HG03460 (cell line): Measurements from ENCODE around the gene PPP1R12C.
"Not testable (repeated sequence)": the region's sequence is repeated elsewhere in the genome, so short reads cannot be mapped to it uniquely, and the experiment has no call there.

Source experiments
- ATAC-seq: cut with Tn5 transposase; IDR thresholded peaks from one replicate; pipeline ENCODE4 v1.9.1; 2021; ENCODE audit not compliant: unreplicated experiment

The PPP1R12C gene

DNA sequence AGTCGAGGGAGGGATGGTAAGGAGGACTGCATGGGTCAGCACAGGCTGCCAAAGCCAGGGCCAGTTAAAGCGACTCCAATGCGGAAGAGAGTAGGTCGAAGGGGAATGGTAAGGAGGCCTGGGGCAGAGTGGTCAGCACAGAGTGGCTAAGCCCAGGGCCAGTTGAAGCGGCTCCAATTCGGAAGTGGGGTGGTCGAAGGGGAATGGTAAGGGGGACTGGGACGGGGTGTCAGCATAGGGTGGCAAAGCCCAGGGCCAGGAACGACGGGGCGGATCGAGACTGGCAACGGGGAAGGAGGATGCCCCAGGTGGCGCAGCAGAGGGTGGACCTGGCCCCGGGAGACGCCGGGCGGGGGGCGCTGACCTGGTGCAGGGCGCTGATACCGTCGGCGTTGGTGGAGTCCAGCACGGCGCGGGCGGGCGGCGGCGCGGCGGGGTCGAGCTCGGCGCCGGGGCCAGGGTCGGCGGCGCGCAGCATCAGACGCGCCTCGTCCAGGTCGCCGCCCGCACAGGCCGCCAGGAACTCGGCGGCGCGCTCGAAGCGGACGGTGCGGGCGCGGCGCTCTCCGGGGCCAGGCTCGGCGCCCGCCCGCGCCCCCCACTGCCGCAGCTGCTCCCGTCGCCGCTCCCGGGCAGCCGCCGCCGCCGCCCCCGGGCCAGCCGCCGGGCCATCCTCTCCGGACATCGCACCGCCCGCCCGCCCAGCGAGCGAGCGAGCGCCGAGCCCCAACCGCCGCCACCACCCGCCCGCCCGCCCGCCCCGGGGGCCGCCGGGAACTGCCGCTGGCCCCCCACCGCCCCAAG lies at the start of gene PPP1R12C:
Gene PPP1R12C, minus strand, starts transcription at position 779 of the 804 bp plus-strand sequence. Its CDS starts 94 bp downstream, at position 685.
- peak; percentile 5 for ATAC-seq

DNA sequence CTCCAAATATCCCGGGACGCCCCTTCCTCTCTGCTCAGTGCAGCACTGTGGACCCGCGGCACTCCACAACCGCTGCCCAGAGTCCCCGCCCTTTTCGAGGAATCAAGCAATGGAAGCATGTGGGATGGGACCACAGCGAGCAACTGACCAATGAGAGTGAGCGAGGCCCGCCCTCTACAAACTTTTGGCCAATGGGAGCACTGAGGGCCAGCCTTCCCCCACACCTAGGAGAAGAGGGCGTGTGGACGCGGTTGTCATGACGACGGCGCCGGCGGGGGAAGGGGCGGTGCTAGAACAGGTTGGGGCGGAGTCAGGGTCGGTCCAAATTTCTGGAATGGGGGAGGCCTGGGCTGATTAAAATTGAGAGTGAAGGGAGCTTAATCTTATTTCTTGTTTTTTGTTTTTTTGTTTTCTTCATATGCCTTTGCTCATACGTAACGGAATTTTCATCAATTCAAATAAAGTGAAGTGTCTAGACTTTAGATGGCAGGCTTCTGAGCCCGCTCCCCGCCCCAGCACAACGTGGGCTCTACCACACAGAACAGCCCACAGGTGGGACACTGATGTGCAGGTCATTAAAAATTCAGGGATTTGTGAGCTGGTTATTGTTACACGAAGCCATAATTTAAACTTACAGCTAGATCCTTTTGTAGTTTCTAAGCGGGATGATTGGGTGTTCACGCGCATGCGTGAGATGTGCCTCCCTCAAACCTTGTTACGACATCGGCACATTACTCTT lies 49.3 kb upstream of the PPP1R12C start, which contains the start of gene DNAAF3:
Gene DNAAF3, minus strand, starts transcription at position 84 of the 739 bp plus-strand sequence. CDS start 200 bp downstream, outside the sequence.
- ATAC-seq: peak; percentile 94

GRCh38 chr19:55165952-55166529 lies 48.6 kb upstream of the PPP1R12C start:
- ATAC-seq: peak; percentile 12

DNA sequence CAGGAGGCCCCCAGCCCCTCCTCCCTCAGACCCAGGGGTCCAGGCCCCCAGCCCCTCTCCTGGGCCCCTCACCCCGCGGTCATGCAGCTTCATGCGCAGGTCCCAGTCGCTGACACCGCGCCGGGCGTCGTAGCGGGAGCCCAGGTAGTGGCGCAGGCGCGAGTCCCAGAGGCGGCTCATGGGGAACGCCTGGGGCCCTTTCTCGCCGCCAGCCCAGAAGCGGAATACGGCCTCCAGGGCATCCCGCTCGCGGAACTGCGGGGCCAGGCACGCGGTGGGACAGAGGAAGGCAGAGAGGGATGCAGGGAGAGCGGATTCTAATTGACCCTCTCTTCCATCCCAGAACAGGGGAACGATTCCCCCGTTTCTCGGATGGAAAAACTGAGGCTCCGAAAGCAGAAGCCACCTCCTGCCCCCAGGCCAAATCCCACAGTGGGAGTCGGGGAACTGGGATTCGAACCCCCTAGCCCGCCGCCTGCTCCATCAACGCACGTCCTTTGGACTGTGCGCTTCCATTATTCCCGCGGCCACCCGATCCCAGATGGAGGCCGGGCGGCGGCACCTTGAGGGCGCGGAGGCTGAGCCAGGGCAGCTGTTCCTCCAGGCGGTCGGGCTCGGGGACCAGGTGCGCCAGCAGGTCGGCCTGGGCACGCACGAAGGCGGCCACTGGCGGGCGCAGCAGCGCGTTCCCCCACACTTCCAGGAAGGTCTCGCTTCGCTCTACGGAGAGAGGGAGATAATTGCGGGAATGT lies 44.3 kb upstream of the PPP1R12C start:
- no peak for ATAC-seq

- ATAC-seq: no peak
Observed at GRCh38 chr19:55160986-55161365, 43.5 kb upstream of the PPP1R12C start.

DNA sequence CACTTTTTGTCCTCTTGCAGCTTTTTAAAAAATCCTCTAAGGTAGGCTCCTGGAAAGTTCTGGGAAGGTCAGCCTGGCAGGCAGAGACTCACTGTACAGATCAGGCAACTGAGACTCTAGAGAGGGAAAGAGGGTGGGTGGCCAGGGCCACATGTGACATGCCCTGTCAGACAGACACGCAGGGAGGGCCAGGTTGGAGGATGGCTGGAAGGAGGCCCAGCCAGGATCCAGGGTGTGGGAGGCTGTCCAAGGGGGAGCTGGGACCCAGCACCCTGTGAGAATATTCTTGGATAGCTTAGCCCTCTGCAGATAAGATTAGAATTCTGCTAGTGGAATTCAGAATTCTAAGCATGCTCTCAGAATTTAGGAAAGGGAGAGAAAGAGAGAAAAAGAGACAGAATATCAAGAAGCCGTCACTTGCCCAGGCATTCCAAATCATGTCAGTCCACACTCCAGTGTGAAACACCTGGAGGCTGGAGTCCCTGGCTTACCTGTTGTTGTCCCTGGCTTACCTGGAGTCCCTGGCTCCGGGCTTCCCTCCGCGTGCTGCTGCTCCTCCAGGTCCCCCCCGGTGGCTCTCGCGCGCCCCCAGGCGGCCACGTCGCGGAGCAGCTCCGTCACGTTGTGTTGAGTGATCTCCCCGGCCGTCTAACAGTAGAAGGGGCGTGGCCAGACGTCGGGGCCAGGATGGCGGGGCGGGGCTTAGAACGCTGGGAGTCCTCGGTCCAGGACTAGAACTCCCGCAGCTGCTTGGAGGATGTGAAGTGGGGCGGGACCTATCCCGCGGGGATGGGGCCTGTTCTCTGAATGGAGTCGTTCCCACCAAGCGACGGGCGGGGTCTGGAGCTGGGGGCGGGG lies 42.9 kb upstream of the PPP1R12C start:
- ATAC-seq: no peak

DNA sequence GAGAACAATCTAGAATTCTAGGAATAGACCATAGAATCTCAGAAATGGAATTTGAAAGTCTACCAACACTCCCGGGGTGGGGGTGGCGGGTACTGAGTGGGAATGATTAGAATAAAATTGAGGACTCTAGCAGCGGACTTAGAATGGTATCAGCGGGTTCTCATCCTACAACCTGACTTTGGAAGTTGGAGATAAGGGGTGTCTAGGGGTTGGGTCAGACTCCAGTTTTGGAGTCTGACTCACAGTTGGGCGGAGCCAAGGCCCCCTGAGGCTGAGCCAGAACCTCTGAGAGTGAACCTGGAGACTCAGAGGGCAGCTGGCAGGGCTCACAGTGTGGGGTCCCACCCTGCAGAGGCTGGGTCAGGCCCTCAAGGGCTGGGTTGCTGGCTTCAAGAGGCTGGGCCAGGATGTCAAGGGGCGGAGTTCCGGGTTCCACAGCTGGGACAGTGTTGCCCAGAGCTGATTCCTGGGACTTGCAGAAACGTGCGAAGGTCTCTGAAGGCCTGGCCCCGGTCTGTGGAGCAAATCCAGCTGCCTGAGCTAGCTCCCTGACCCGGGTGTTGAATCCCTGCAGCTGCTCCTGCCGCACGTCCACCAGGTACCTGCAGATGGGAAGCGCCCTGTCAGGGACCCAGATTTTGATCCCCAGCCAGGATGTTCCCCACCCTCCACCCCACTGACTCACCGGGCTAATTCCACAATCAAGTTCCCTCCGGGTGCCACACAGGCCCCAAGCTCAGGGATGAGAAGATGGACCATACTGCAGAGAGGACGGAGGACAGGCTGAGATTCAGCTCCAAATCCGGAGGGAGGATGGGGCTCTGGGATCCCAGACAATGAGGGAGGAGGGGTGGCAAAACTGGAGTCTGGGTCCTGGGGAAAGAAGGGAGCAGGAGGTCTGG lies 41.7 kb upstream of the PPP1R12C start:
- no peak for ATAC-seq

- no peak for ATAC-seq
Observed at GRCh38 chr19:55158423-55158822, 41.0 kb upstream of the PPP1R12C start.

DNA sequence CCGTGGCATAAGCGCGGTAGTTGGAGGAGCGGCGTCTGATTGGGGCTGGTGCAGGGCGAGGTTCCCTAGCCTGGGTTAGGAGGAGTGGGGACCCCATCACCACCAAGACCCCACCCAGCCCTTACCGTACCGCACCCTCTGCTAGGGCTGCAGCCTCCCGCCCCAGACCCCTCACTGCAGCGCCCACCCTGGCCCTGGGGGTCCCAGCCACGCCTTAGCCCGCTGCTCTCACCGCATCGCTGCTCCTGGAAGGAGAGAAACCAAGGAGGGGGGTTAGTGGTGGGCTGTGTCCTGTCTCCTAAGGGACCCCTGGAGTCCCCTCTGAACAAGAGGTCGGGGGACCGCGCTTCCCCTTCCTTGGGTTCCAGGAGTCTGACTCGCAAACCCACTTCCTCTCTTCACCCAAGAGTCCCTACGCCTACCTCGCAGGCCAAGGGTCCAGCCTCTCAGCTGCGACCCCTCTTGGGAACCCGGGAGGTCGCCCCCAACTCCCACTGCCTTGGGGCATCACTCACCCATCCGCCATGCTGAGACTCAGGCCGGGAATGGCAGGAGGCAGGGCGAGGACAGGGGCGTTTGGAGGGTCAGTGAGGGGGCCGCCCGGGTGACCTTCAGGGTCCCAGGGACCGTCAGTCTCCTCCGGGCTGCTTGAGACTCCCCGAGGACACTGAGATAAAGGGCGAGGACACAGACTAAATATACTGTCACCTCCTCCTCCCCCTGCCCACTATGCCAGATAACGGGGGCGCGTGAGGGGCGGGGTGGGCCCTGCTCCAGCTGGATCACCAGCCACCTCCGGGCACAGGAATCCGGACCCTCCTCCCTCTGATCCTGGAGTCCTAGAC lies 39.8 kb upstream of the PPP1R12C start, which contains the start of gene TNNI3:
Gene TNNI3, minus strand, starts transcription at position 669 of the 845 bp plus-strand sequence. Its CDS starts 143 bp downstream, at position 526.
- no peak for ATAC-seq

- ATAC-seq: no peak
Observed at GRCh38 chr19:55156202-55157063, 39.0 kb upstream of the PPP1R12C start.

DNA sequence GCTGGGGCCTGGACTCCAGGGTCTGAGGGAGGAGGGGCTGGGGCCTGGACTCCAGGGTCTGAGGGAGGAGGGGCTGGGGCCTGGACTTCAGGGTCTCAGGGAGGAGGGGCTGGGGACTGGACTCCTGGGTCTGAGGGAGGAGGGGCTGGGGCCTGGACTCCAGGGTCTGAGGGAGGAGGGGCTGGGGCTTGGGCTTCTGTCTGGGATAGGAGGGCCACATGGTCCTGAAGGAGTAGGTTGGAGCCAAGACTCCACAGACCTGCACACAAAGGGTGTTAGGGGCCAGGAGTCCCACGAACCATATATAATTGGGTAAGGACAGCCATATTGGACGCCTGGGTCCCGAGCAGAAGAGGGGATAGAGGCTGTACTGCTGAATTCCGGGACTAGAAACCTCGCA lies 38.3 kb upstream of the PPP1R12C start:
- ATAC-seq: not testable (repeated sequence)

DNA sequence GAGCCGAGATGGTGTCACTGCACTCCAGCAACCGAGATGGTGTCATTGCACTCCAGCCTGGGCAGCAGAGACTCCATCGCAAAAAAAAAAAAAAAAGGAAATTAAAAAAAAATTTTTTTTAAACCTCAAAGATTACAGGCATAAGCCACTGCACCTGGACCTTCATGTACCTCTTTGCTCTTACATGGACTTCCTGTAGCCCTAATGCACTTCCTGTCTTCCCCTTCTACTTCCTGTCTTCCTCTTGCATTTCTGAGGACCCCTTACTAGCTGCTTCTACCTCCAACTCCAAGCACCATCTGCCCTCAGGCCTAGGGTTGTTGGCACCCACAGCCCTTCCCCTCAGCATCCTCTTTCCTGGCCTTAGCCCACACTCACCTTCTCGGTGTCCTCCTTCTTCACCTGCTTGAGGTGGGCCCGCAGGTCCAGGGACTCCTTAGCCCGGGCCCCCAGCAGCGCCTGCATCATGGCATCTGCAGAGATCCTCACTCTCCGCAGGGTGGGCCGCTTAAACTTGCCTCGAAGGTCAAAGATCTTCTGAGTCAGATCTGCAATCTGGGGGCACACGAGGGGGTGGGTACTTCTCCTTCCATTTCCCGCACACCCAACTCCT lies 36.3 kb upstream of the PPP1R12C start:
- no peak for ATAC-seq

DNA sequence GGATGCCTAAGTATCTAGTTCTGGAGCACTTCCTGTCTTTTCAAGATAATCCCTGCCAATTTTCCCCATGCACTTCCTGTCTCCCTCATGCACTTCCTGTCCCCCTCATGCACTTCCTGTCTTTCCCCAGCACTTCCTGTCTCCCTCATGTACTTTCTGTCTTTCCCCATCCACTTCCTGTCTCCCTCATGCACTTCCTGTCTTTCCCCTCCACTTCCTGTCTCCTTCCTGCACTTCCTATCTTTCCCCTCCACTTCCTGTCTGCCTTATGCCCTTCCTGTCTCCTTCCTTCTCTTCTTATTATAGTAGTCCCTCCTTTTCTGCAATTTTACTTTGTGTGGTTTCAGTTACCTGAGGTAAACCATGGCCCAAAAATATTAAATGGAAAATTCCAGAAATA lies 34.6 kb upstream of the PPP1R12C start:
- ATAC-seq: no peak

GRCh38 chr19:55149078-55150003 lies 31.9 kb upstream of the PPP1R12C start, which contains the start of gene TNNT1:
Gene TNNT1, minus strand, starts transcription at chr19:55149206. Its CDS starts 2,049 bp downstream, at chr19:55147157.
- ATAC-seq: no peak

DNA sequence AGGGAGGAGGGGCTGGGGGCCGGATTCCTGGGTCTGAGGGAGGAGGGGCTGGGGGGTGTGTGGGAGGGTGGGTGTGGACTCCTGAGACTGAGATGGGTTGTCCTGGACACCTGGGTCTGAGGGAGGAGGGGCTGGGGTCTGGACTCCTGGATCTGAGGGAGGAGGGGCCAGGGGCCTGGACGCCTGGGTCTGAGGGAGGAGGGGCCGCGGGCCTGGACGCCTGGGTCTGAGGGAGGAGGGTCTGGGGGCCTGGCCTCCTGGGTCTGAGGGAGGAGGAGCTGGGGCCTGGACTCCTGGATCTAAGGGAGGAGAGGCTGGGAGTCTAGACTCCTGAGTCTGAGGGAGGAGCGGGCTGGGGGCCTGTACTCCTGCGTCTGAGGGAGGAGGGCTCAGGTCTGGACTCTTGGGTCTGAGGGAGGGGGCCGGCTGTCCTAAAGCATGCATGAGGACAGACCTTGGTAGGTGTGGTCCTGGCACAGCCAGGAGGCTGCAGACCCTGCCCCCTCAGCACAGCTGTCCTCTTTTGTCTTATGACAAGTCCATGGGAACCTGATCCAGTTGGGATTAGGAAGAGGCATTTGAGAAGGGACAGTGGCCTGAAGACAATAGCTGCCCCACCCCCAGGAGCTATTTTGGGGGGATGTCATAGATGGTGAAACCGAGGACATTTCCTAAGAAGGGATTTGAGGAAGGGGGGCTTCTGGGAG lies 30.3 kb upstream of the PPP1R12C start:
- no peak for ATAC-seq
